ENCODE data around the gene PITPNM3.

Gene PITPNM3

GRCh38 chr17:6542577-6542976, 13.8 kb downstream of the PITPNM3 start:
- no peak for TF ChIP-seq CTCF (IDR thresholded peaks at IDR 0.05; ENCODE audit: low read depth, low read length, missing control alignments)
- H3K4me3 ChIP-seq (ENCODE audit: low read depth, low read length) = no peak overlapping the region
- in situ Hi-C loops (cut with HindIII; ENCODE audit: low sequenced_read_pairs) = no loop called here
- DNase-seq (ENCODE audit: low read depth) = no peak

GRCh38 chr17:6541886-6542285, 14.5 kb downstream of the PITPNM3 start:
- no peak overlapping the region for H3K4me3 ChIP-seq (ENCODE audit: low read depth, low read length)
- TF ChIP-seq CTCF (IDR thresholded peaks at IDR 0.05; ENCODE audit: low read depth, low read length, missing control alignments) = no peak
- in situ Hi-C loops (cut with HindIII; ENCODE audit: low sequenced_read_pairs) = no loop called here
- DNase-seq (ENCODE audit: low read depth) = no peak

- DNase-seq (ENCODE audit: low read depth) = no peak
- in situ Hi-C loops (cut with HindIII; ENCODE audit: low sequenced_read_pairs) = no loop called here
Measured at GRCh38 chr17:6539871-6540270, 16.5 kb downstream of the PITPNM3 start.

GRCh38 chr17:6536566-6537065, 19.7 kb downstream of the PITPNM3 start:
- TF ChIP-seq CTCF (IDR thresholded peaks at IDR 0.05; ENCODE audit: low read depth, low read length, missing control alignments) = no peak
- in situ Hi-C loops (cut with HindIII; ENCODE audit: low sequenced_read_pairs) = no loop called here
- no peak for DNase-seq (ENCODE audit: low read depth)
- no peak overlapping the region for H3K4me3 ChIP-seq (ENCODE audit: low read depth, low read length)

More at GRCh38 chr17:6539871-6540270, 16.5 kb downstream of the PITPNM3 start:
- TF ChIP-seq CTCF (IDR thresholded peaks at IDR 0.05; ENCODE audit: low read depth, low read length, missing control alignments) = no peak
- no peak overlapping the region for H3K4me3 ChIP-seq (ENCODE audit: low read depth, low read length)

GRCh38 chr17:6536053-6536452, 20.3 kb downstream of the PITPNM3 start:
- no peak for TF ChIP-seq CTCF (IDR thresholded peaks at IDR 0.05; ENCODE audit: low read depth, low read length, missing control alignments)
- no peak overlapping the region for H3K4me3 ChIP-seq (ENCODE audit: low read depth, low read length)
- no peak for DNase-seq (ENCODE audit: low read depth)
- in situ Hi-C loops (cut with HindIII; ENCODE audit: low sequenced_read_pairs) = no loop called here

GRCh38 chr17:6534846-6535514, 21.4 kb downstream of the PITPNM3 start:
- no peak for TF ChIP-seq CTCF (IDR thresholded peaks at IDR 0.05; ENCODE audit: low read depth, low read length, missing control alignments)
- H3K4me3 ChIP-seq (ENCODE audit: low read depth, low read length) = no peak overlapping the region
- no peak for DNase-seq (ENCODE audit: low read depth)
- in situ Hi-C loops (cut with HindIII; ENCODE audit: low sequenced_read_pairs) = no loop called here
